ENCODE measurements around the gene MED12.

MED12 gene

GRCh38 chrX:71118032-71118984 lies at the start of gene MED12:
Gene MED12, plus strand, starts transcription at chrX:71118596. Its CDS starts 159 bp downstream, at chrX:71118755.
- peak; percentile 22 for DNase-seq (ENCODE audit: low read depth)

GRCh38 chrX:71070531-71070930 lies 47.9 kb upstream of the MED12 start:
- no peak for DNase-seq (ENCODE audit: low read depth)

GRCh38 chrX:71081330-71082123 lies 36.9 kb upstream of the MED12 start:
- DNase-seq (ENCODE audit: low read depth): no peak

GRCh38 chrX:71082124-71082647 lies 36.2 kb upstream of the MED12 start:
- DNase-seq (ENCODE audit: low read depth): no peak

- no peak for DNase-seq (ENCODE audit: low read depth)
Measured at GRCh38 chrX:71082822-71083221, 35.6 kb upstream of the MED12 start.

GRCh38 chrX:71085900-71086299 lies 32.5 kb upstream of the MED12 start:
- DNase-seq (ENCODE audit: low read depth): no peak

- no peak for DNase-seq (ENCODE audit: low read depth)
Measured at GRCh38 chrX:71091263-71091662, 27.1 kb upstream of the MED12 start.

GRCh38 chrX:71095033-71095432 lies 23.4 kb upstream of the MED12 start:
- DNase-seq (ENCODE audit: low read depth): no peak

- DNase-seq (ENCODE audit: low read depth): peak; percentile 40
Measured at GRCh38 chrX:71095555-71095980, 22.8 kb upstream of the MED12 start, which contains the start of gene FOXO4. Gene FOXO4, plus strand, starts transcription at chrX:71095851. Its CDS starts 678 bp downstream, at chrX:71096529.

- DNase-seq (ENCODE audit: low read depth): no peak
Measured at GRCh38 chrX:71095981-71096759, 22.2 kb upstream of the MED12 start.

GRCh38 chrX:71096760-71097032 lies 21.7 kb upstream of the MED12 start:
- DNase-seq (ENCODE audit: low read depth): no peak

- DNase-seq (ENCODE audit: low read depth): no peak
Measured at GRCh38 chrX:71098302-71098701, 20.1 kb upstream of the MED12 start.

- DNase-seq (ENCODE audit: low read depth): no peak
Measured at GRCh38 chrX:71098951-71099506, 19.4 kb upstream of the MED12 start.

GRCh38 chrX:71099736-71100135 lies 18.7 kb upstream of the MED12 start:
- no peak for DNase-seq (ENCODE audit: low read depth)

GRCh38 chrX:71100581-71101505 lies 17.6 kb upstream of the MED12 start:
- DNase-seq (ENCODE audit: low read depth): no peak

GRCh38 chrX:71102292-71102691 lies 16.1 kb upstream of the MED12 start:
- no peak for DNase-seq (ENCODE audit: low read depth)

- DNase-seq (ENCODE audit: low read depth): no peak
Measured at GRCh38 chrX:71103110-71103983, 15.0 kb upstream of the MED12 start.

GRCh38 chrX:71105628-71106027 lies 12.8 kb upstream of the MED12 start:
- DNase-seq (ENCODE audit: low read depth): no peak

- no peak for DNase-seq (ENCODE audit: low read depth)
Measured at GRCh38 chrX:71106427-71106826, 12.0 kb upstream of the MED12 start, which contains the start of gene CXorf65. Gene CXorf65, minus strand, starts transcription at chrX:71106740. Its CDS starts 184 bp downstream, at chrX:71106556.
